K562 (cell line): ENCODE results near the gene PLA1A.

Experiments
- HNRNPL ChIP-seq: fragments of 200-400 bp; formaldehyde crosslinking; IDR thresholded peaks from 2 replicates; pipeline ENCODE4 v1.6.1; 2017; ENCODE audit warnings: low read depth, mild to moderate bottlenecking, low read length
- POLR2AphosphoS5 ChIP-seq: IDR thresholded peaks from 2 replicates; pipeline ENCODE4 v1.6.1; 2011; ENCODE audit warnings: mild to moderate bottlenecking, low read depth, low read length, moderate library complexity; ENCODE audit not compliant: control insufficient read depth, insufficient read depth
- SIN3B ChIP-seq: fragments of 450-650 bp; IDR thresholded peaks from 2 replicates; pipeline ENCODE4 v1.6.1; 2017; ENCODE audit warnings: low read depth, mild to moderate bottlenecking, moderate library complexity
- SPI1 ChIP-seq: IDR thresholded peaks from 2 replicates; pipeline ENCODE4 v1.6.1; 2011; ENCODE audit warnings: low read depth, low read length, control low read depth, borderline replicate concordance
- TCF3 ChIP-seq: sonication (generic); formaldehyde crosslinking; IDR thresholded peaks from 2 replicates; pipeline ENCODE4 v1.4.0; 2020; ENCODE audit warnings: mild to moderate bottlenecking, missing genetic modification reagents
- ZBTB7A ChIP-seq: IDR thresholded peaks from 2 replicates; pipeline ENCODE4 v1.6.1; 2011; ENCODE audit warnings: low read depth, mild to moderate bottlenecking, low read length, moderate library complexity, borderline replicate concordance; ENCODE audit not compliant: control insufficient read depth
- TF ChIP-seq, protein P1 (sequence below), 3 experiments: IDR thresholded peaks in 2 of 3; conservative IDR thresholded peaks in 1 of 3; 2 replicates each; pipeline ENCODE4 v1.5.1; 2011 to 2012; ENCODE audit warnings: low read length in 3 of 3, mild to moderate bottlenecking in 3 of 3, control low read depth in 2 of 3, improper control_type of control experiment in 1 of 3, inconsistent platforms in 1 of 3, low read depth in 1 of 3, mixed read lengths in 1 of 3, moderate library complexity in 1 of 3; ENCODE audit not compliant: insufficient read depth in 2 of 3

GRCh38 chr3:119598410-119599098 is 869 bp downstream of the PLA1A start:
- TF ChIP-seq SPI1: no peak
- no peak for TF ChIP-seq POLR2AphosphoS5
- TF ChIP-seq ZBTB7A: no peak
- TF ChIP-seq, protein P1, sequence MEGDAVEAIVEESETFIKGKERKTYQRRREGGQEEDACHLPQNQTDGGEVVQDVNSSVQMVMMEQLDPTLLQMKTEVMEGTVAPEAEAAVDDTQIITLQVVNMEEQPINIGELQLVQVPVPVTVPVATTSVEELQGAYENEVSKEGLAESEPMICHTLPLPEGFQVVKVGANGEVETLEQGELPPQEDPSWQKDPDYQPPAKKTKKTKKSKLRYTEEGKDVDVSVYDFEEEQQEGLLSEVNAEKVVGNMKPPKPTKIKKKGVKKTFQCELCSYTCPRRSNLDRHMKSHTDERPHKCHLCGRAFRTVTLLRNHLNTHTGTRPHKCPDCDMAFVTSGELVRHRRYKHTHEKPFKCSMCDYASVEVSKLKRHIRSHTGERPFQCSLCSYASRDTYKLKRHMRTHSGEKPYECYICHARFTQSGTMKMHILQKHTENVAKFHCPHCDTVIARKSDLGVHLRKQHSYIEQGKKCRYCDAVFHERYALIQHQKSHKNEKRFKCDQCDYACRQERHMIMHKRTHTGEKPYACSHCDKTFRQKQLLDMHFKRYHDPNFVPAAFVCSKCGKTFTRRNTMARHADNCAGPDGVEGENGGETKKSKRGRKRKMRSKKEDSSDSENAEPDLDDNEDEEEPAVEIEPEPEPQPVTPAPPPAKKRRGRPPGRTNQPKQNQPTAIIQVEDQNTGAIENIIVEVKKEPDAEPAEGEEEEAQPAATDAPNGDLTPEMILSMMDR (IDR thresholded peaks at IDR 0.05 in 2 of 3, conservative IDR thresholded peaks at IDR 0.05 in 1 of 3; ENCODE audit: insufficient read depth in 2 of 3, low read depth in 1 of 3, low read length in 3 of 3): no peak
- TF ChIP-seq SIN3B: no peak
- no peak for TF ChIP-seq HNRNPL
- TF ChIP-seq TCF3 (CRISPR knock-in tag): no peak
